Astrocyte (in vitro differentiated cells and primary cell): ENCODE measurements around the gene CA6. TPM values are rescaled to one million over a fixed set of nuclear protein-coding genes. Genes with fewer than 3 reads are reported as not detected.

Source experiments
- DNase-seq: peaks from one replicate; pipeline ENCODE4 v3.0.0-alpha.2; 2010; ENCODE audit warnings: low read depth
- FAIRE-seq: peaks from 2 replicates; lab custom pipeline; 2011; peaks lifted over from hg19 to GRCh38; lab: Jason Lieb, UNC
- H2AFZ ChIP-seq: 2 replicates; pipeline ENCODE4 v1.6.0; 2012; ENCODE audit warnings: low read depth, low read length, inconsistent platforms
- H3K27ac ChIP-seq: 2 replicates; pipeline ENCODE4 v1.5.1; 2011; ENCODE audit warnings: low read depth, low read length, inconsistent platforms
- H3K27me3 ChIP-seq: 2 replicates; pipeline ENCODE4 v1.6.0; 2011; ENCODE audit warnings: low read length, inconsistent platforms; ENCODE audit not compliant: insufficient read depth
- H3K36me3 ChIP-seq: 2 replicates; pipeline ENCODE4 v1.5.1; 2011; ENCODE audit warnings: low read length, inconsistent platforms; ENCODE audit not compliant: insufficient read depth
- H3K4me1 ChIP-seq: 2 replicates; pipeline ENCODE4 v1.5.1; 2011; ENCODE audit warnings: low read length, inconsistent platforms; ENCODE audit not compliant: insufficient read depth
- H3K4me2 ChIP-seq: 2 replicates; pipeline ENCODE4 v1.6.0; 2012; ENCODE audit warnings: low read length, inconsistent platforms
- H3K4me3 ChIP-seq: 2 replicates; pipeline ENCODE4 v1.5.1; 2011; ENCODE audit warnings: low read depth, mild to moderate bottlenecking, low read length, inconsistent platforms; ENCODE audit not compliant: insufficient read depth
- H3K79me2 ChIP-seq: 2 replicates; pipeline ENCODE4 v1.6.0; 2012; ENCODE audit warnings: mild to moderate bottlenecking, low read length, inconsistent platforms; ENCODE audit not compliant: insufficient read depth
- H3K9ac ChIP-seq: 2 replicates; pipeline ENCODE4 v1.6.0; 2012; ENCODE audit warnings: mild to moderate bottlenecking, low read length, inconsistent platforms
- H3K9me3 ChIP-seq: 2 replicates; pipeline ENCODE4 v1.5.1; 2012; ENCODE audit warnings: low read depth, mild to moderate bottlenecking, low read length, inconsistent platforms; ENCODE audit not compliant: insufficient read depth
- H4K20me1 ChIP-seq: 2 replicates; pipeline ENCODE4 v1.6.0; 2012; ENCODE audit warnings: low read length, inconsistent platforms; ENCODE audit not compliant: insufficient read depth
- H3K27ac Mint-ChIP-seq: one replicate; pipeline ENCODE4 v1.8.0; 2021; ENCODE audit warnings: mild to moderate bottlenecking, mixed read lengths; ENCODE audit not compliant: unreplicated experiment
- H3K27me3 Mint-ChIP-seq: one replicate; pipeline ENCODE4 v1.8.0; 2021; ENCODE audit warnings: low read depth, mixed read lengths; ENCODE audit not compliant: unreplicated experiment
- H3K36me3 Mint-ChIP-seq: one replicate; pipeline ENCODE4 v1.8.0; 2021; ENCODE audit warnings: low read depth, mixed read lengths; ENCODE audit not compliant: unreplicated experiment
- H3K4me1 Mint-ChIP-seq: one replicate; pipeline ENCODE4 v1.8.0; 2021; ENCODE audit warnings: low read depth, mixed read lengths; ENCODE audit not compliant: unreplicated experiment
- H3K4me3 Mint-ChIP-seq: one replicate; pipeline ENCODE4 v1.8.0; 2021; ENCODE audit warnings: mild to moderate bottlenecking, moderate library complexity, mixed read lengths; ENCODE audit not compliant: unreplicated experiment
- H3K9me3 Mint-ChIP-seq: one replicate; pipeline ENCODE4 v1.8.0; 2021; ENCODE audit warnings: mild to moderate bottlenecking, mixed read lengths; ENCODE audit not compliant: unreplicated experiment
- CTCF ChIP-seq: IDR thresholded peaks from 2 replicates; pipeline ENCODE4 v1.5.1; 2011; ENCODE audit warnings: low read depth, mild to moderate bottlenecking, inconsistent platforms, low read length, moderate library complexity; ENCODE audit not compliant: insufficient read depth
- EZH2 ChIP-seq: IDR thresholded peaks from 2 replicates; pipeline ENCODE4 v1.6.1; 2012; ENCODE audit warnings: mild to moderate bottlenecking, low read length, inconsistent platforms; ENCODE audit not compliant: insufficient read depth
- total RNA-seq: library from RNA; stranded (reverse); gene quantifications from 2 replicates; pipeline ENCODE4 v1.2.1, GENCODE V29; 2021

Gene CA6
- total RNA-seq, 1 donor from 2014 or later, result not detected

- H3K27ac Mint-ChIP-seq, result peak overlapping the region; percentile 42
- Histone ChIP-seq H3K9ac (no peak overlapping the region), H3K4me3 (no peak overlapping the region), H4K20me1 (no peaks in the 10 kb centered on the region), H3K27me3 (no peaks in the 10 kb centered on the region), H3K4me1 (peaks cover 13% of the 10 kb centered on the region), H3K27ac (no peak overlapping the region), H3K9me3 (peaks cover 8% of the 10 kb centered on the region), H3K79me2 (no peaks in the 10 kb centered on the region), H3K36me3 (no peaks in the 10 kb centered on the region), H3K4me2 (no peak overlapping the region), H2AFZ (no peak overlapping the region)
- peaks cover 8% of the 10 kb centered on the region for H3K4me1 Mint-ChIP-seq
- H3K27me3 Mint-ChIP-seq, result peaks cover 7% of the 10 kb centered on the region
- DNase-seq (no peak), FAIRE-seq (no peak)
- H3K36me3 Mint-ChIP-seq, result peaks cover 3% of the 10 kb centered on the region
- H3K9me3 Mint-ChIP-seq, result no peaks in the 10 kb centered on the region
- H3K4me3 Mint-ChIP-seq, result peak overlapping the region; percentile 21
- no peak for TF ChIP-seq CTCF
- TF ChIP-seq EZH2, result no peak
Measured at GRCh38 chr1:8943498-8944405, 1.9 kb upstream of the CA6 start.

DNA sequence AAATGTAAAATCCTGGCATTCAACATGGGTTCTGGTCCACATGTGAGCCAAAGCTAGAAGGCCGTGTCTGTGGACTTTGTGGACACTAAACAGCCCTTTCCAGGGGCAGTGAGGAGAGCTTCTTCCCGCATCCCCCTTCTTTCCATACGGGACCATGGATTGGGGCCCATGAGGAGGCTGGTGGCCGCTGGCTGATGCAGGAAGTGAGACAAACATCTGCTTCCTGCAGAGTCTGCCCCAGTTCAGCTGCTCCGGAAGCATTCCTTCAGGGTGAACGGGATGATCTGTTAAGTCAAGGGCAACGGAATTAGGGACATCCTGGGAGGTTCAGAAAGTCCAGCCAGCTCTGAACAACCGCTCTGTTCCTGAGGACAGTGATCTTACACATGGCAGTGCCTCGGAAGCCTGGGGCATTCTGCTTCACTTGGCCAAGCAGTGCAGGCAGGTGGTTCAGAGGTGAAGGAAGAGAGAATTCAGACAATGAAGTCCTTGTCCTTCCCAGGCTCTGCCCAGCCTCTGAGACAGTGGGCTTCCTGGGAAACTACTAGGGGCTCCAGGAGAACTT, 1.5 kb downstream of the CA6 start:
- H3K79me2 ChIP-seq, result no peaks in the 10 kb centered on the region
- TF ChIP-seq EZH2, result no peak
- no peak for TF ChIP-seq CTCF
- H3K36me3 Mint-ChIP-seq, result no peaks in the 10 kb centered on the region
- no peak overlapping the region for H3K4me3 Mint-ChIP-seq
- no peak overlapping the region for H3K9ac ChIP-seq
- no peak overlapping the region for H3K4me2 ChIP-seq
- no peak for DNase-seq
- FAIRE-seq, result no peak
- no peak overlapping the region for H3K27ac Mint-ChIP-seq
- H4K20me1 ChIP-seq, result no peaks in the 10 kb centered on the region
- H3K9me3 ChIP-seq, result no peaks in the 10 kb centered on the region
- no peaks in the 10 kb centered on the region for H3K27me3 ChIP-seq
- peaks cover 2% of the 10 kb centered on the region for H3K4me1 ChIP-seq
- H2AFZ ChIP-seq, result peak overlapping the region; percentile 77
- no peaks in the 10 kb centered on the region for H3K9me3 Mint-ChIP-seq
- H3K27ac ChIP-seq, result no peak overlapping the region
- peaks cover 16% of the 10 kb centered on the region for H3K27me3 Mint-ChIP-seq
- H3K36me3 ChIP-seq, result no peaks in the 10 kb centered on the region
- H3K4me3 ChIP-seq, result no peak overlapping the region
- peaks cover 5% of the 10 kb centered on the region for H3K4me1 Mint-ChIP-seq
